HG02943 (cell line): ENCODE measurements around the gene FZD10.

Experiments
- ATAC-seq: cut with Tn5 transposase; IDR thresholded peaks from one replicate; pipeline ENCODE4 v1.9.1; 2021; ENCODE audit warnings: mild to moderate bottlenecking, low read depth, moderate library complexity; ENCODE audit not compliant: unreplicated experiment

FZD10 gene

DNA sequence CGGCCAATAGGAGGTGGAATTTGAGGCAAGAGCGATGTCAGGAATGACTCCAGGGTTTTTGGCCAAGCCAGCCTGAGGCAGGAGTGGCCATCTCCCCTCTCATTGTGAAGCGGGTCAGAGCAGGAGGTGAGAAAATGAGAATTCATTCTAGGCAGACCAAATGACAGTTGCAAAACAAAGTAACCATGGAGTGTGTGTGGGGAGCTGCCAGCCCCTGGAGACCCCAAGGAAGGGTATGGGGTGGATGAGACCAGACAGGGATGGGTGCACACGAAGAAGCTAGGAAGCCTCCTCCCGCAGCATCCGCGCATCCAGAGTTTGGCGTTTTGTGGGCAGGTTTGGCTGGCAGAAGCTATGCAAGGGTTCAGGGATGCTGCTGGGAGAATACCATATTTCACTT is 38.8 kb downstream of the FZD10 start:
- no peak for ATAC-seq

DNA sequence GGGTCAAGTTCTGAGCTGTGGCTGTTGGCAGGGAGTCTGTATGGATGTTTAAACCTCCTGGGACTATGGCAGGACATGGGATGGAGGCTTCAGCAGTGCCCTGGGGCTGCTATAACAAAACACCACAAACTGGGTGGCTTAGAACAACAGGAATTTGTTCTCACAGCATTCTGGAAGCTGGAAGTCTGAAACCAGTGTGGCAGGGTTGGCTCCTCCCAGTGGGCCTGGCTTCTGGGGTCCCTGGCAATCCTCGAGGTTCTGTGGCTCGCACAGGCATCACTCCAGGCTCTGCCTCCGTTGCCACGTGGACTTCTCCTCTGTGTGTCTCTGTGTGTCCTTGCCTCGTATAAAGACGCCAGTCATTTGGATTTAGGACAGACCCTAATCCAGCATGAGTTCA is 39.9 kb downstream of the FZD10 start:
- no peak for ATAC-seq

DNA sequence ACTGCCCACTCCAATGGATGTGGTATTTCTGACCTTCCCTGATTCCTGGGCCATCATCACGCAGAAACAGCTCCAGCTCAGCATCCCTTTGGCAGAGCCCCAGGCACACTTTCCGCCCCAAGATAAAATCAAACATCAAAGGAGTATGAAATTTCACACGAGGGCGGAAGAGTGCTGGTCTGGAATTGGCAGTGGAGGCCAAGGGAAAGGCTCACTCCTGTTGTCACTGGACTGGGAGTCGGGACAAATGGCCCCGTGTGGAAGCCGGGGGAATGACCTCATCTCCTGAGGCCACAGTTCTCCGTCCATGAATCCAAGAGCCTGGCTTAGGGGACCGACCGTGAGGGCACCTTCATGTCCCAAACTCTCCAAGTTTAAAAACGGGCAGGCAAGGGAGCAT is 40.9 kb downstream of the FZD10 start:
- ATAC-seq, result no peak

DNA sequence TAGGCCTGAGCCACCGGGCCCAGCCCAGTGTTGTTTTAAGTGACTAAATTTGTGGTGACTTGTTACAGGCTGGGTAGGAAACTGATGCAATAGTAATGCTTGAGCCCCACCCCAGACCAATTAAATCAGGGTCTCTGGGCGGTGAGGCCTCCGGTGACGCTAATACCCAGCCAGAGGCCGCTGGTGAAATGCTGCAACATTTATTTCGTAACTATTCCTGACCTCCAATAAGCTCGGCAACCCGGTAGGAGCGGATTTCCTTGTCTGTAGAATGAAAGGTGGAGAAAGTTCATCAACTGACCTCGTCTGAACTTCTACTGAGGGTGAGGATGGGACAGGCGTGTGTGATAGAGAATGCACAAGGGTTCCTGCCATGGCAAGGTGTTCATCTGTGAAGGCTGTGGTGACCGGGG is 42.3 kb downstream of the FZD10 start:
- no peak for ATAC-seq

DNA sequence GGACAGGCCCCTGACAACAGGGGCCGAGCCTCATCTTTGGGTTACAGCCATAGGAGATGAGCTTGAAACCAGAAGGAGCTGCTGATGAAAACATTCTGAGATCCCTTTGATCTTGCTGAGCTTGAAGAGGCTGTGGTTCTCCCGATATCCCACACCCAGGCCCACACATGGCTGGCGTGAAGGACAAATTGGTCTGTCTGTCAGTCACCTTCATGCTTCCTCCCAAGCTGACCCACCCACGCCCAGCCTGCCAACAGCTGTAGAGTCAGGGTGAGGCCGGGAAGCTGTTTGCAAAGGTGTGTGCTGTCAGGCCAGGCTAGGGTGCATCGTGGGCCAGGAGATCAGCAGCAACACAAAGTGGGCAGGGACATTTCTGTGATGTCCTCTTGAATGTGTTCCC is 43.2 kb downstream of the FZD10 start:
- ATAC-seq, result no peak

DNA sequence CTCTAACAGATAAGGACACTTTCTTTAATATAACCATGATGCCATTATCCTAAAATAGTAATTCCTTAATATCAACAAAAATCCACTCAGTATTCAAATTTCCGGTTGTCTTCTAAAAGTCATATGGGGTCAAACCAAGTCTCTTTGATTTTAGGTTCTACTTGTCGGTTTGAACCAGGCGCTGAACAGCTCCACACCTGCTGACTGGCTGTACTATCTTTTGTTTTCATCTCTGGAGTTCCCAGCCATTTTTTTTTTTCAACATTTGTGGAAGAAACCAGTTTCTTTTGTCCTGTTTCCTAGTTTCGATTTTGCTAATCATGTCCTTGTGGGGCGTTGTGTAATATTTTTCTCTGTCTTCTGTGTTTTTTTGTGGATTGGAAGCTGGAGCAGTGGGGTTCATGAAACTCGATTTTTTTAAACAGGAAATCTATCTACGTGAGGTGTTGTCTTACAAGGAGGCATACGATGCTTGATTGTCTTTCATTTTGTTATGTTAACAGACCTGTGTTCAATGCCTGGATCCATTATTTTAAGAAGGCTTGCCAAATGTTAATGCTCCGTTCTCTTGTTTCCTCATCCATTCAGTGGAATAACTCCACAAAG is 50.2 kb downstream of the FZD10 start:
- ATAC-seq, result no peak

DNA sequence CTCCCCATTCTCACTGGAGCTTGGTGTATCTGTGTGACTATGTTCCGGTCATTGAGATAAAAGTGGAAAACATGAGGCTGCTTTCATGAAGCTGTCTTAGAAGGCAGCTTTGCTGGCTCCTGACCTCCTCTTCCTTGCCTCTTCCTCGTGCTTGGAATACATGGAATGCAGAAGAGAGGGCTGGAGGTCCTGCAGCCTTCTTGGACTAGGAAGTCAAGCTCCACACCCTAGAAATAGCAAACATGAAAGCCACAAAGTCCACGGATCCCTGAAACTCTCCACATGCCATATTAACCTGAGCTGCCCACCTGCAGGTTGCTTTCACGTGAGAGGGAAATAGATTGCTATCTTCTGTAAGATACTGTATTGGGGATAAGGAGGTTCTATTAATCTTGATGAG is 51.0 kb downstream of the FZD10 start:
- no peak for ATAC-seq

DNA sequence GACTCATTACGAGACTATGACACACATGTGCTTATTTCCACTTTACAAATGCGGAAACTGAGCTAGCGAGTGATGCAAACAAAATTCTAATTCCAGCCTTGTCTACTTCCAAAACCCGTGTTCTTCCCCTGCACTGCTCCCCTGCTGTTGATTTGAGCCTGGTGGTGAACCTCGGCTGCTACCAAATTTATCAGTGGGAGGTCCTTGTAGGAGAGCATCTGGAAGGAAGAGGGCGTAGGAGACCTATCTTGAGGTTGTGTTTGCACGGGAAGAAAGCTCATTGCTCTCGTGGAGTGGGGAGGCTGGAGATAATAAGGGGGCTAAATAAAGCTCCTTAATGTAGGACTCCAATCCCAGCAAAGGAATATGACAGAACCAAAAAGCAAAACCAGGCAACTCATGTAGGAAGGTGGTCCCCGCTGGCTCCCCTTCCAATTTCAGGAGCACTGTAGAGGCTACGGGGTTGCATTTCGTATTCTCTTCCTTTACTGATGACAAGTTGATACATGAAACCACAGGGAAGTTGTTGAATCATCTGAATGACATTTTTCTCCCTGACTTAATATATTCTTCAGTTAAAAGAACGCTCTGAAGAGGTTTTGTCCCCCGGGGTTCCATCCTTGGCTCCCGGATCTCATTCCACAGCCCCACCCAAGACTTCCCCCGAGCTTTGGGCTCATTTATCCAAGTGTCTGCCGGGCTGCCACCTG is 52.6 kb downstream of the FZD10 start:
- ATAC-seq, result no peak
